ENCODE measurements around the gene TMED4.

Gene TMED4

GRCh38 chr7:44590910-44591309, 8.9 kb upstream of the TMED4 start:
- no peak overlapping the region for H3K4me3 ChIP-seq (ENCODE audit: low read depth, low read length)
- no peak for TF ChIP-seq CTCF (IDR thresholded peaks at IDR 0.05; ENCODE audit: low read depth, low read length)

GRCh38 chr7:44587843-44588711, 6.0 kb upstream of the TMED4 start:
- no peak overlapping the region for H3K4me3 ChIP-seq (ENCODE audit: low read depth, low read length)
- peak; percentile 39; the same call in 1 of the 2 replicates for TF ChIP-seq CTCF (IDR thresholded peaks at IDR 0.05; ENCODE audit: low read depth, low read length)

GRCh38 chr7:44583146-44583865, 1.3 kb upstream of the TMED4 start:
- peak overlapping the region; percentile 88 for H3K4me3 ChIP-seq (ENCODE audit: low read depth, low read length)
- no peak for TF ChIP-seq CTCF (IDR thresholded peaks at IDR 0.05; ENCODE audit: low read depth, low read length)

GRCh38 chr7:44580945-44581878, 819 bp downstream of the TMED4 start:
- no peak for TF ChIP-seq CTCF (IDR thresholded peaks at IDR 0.05; ENCODE audit: low read depth, low read length)
- H3K4me3 ChIP-seq (ENCODE audit: low read depth, low read length): peak overlapping the region; percentile 88

GRCh38 chr7:44576228-44576627, 5.8 kb downstream of the TMED4 start:
- no peak overlapping the region for H3K4me3 ChIP-seq (ENCODE audit: low read depth, low read length)
- no peak for TF ChIP-seq CTCF (IDR thresholded peaks at IDR 0.05; ENCODE audit: low read depth, low read length)

GRCh38 chr7:44575054-44575453, 7.0 kb downstream of the TMED4 start:
- H3K4me3 ChIP-seq (ENCODE audit: low read depth, low read length): no peak overlapping the region
- TF ChIP-seq CTCF (IDR thresholded peaks at IDR 0.05; ENCODE audit: low read depth, low read length): no peak
